MCF 10A (cell line): Measurements from ENCODE around the gene DNAJC15. TPM values are rescaled to one million over a fixed set of nuclear protein-coding genes. Genes with fewer than 3 reads are reported as not detected.

ENCODE experiments used
- Bru-seq: library from RNA; stranded (reverse); fragments of 400-500 nt; gene quantifications from one replicate; lab custom pipeline; 2021; lab: Mats Ljungman, UMichigan
- BruChase-seq, 2 experiments: library from RNA; stranded (reverse); fragments of 400-500 nt; gene quantifications; one replicate each; lab custom pipeline; 2021; lab: Mats Ljungman, UMichigan
- BruUV-seq: library from RNA; stranded (reverse); fragments of 400-500 nt; replicated peaks from 2 replicates; lab custom pipeline; 2021; lab: Mats Ljungman, UMichigan
- CTCF ChIA-PET: fragments of 300-600 bp; sonication (Branson Sonifier 250); formaldehyde crosslinking; extraction: SDS; loops from one replicate; lab custom pipeline; 2021; ENCODE audit warnings: antibody characterized with exemption, inconsistent platforms; lab: Yijun Ruan, JAX
- POLR2A ChIA-PET: fragments of 300-600, 350-650 bp; sonication (Branson Sonifier 250); formaldehyde crosslinking; extraction: SDS; loops from one replicate; lab custom pipeline; 2020; ENCODE audit warnings: antibody characterized with exemption, inconsistent platforms; lab: Yijun Ruan, JAX
- DNase-seq: peaks from one replicate; pipeline ENCODE4 v3.0.0-alpha.2; 2018; ENCODE audit not compliant: unreplicated experiment
- H3K27ac Mint-ChIP-seq: one replicate; pipeline ENCODE4 v1.8.0; 2022; ENCODE audit warnings: mild to moderate bottlenecking, low read depth, mixed read lengths; ENCODE audit not compliant: unreplicated experiment
- H3K27me3 Mint-ChIP-seq: one replicate; pipeline ENCODE4 v1.8.0; 2022; ENCODE audit warnings: mixed read lengths; ENCODE audit not compliant: insufficient read depth, unreplicated experiment
- H3K36me3 Mint-ChIP-seq: one replicate; pipeline ENCODE4 v1.8.0; 2022; ENCODE audit warnings: mild to moderate bottlenecking, moderate library complexity, mixed read lengths; ENCODE audit not compliant: insufficient read depth, unreplicated experiment
- H3K4me1 Mint-ChIP-seq: one replicate; pipeline ENCODE4 v1.8.0; 2022; ENCODE audit warnings: mixed read lengths; ENCODE audit not compliant: insufficient read depth, unreplicated experiment
- H3K4me3 Mint-ChIP-seq: one replicate; pipeline ENCODE4 v1.8.0; 2022; ENCODE audit warnings: mild to moderate bottlenecking, moderate library complexity, mixed read lengths; ENCODE audit not compliant: unreplicated experiment
- H3K9me3 Mint-ChIP-seq: one replicate; pipeline ENCODE4 v1.8.0; 2022; ENCODE audit warnings: mixed read lengths; ENCODE audit not compliant: unreplicated experiment
- CTCF ChIP-seq: fragments of 200-600 bp; IDR thresholded peaks from one replicate; pipeline ENCODE4 v1.8.0; 2022; ENCODE audit warnings: antibody characterized with exemption, mild to moderate bottlenecking; ENCODE audit not compliant: unreplicated experiment
- intact Hi-C: fragments of 100-400 bp; cut with micrococcal nuclease; formaldehyde crosslinking; loops from 2 replicates; pipeline ENCODE4 v1.14.1; 2022
- long read RNA-seq: library from polyadenylated mRNA; stranded (forward); transcript quantifications from one replicate; pipeline ENCODE4 v2.0.0, GENCODE V29; 2022
- total RNA-seq: library from RNA; stranded (reverse); gene quantifications from 2 replicates; pipeline ENCODE4 v1.2.3, GENCODE V29; 2022

DNAJC15 gene
- total RNA-seq (32.4 and 34.0 TPM in 2 replicates), Bru-seq, nascent RNA (percentile 86 among the genes with signal in this experiment), BruChase-seq, experiment 1, labeled RNA remaining after a 6-hour chase (percentile 74 among the genes with signal in this experiment), BruChase-seq, experiment 2, labeled RNA remaining after a 2-hour chase (percentile 72 among the genes with signal in this experiment)
- long read RNA-seq, full-length matches to known transcripts, result 198 of 231 reads
- long read RNA-seq, partial matches to known transcripts, result 7 of 231 reads
- long read RNA-seq, other reads (novel, unspliced or antisense), result 26 of 231 reads

- TF ChIP-seq CTCF, result no peak
- POLR2A ChIA-PET, result interaction anchor here (1.0 to 2.9 kb wide), 5 partner anchors 9 to 24 kb away, joined by 3 to 8 read pairs (median 4); no protein-coding TSS in a partner anchor
Measured at GRCh38 chr13:43023289-43023963, at the start of gene DNAJC15. DNAJC15 (plus strand) TSS chr13:43023586; CDS start chr13:43023627, 41 bp downstream.

DNA sequence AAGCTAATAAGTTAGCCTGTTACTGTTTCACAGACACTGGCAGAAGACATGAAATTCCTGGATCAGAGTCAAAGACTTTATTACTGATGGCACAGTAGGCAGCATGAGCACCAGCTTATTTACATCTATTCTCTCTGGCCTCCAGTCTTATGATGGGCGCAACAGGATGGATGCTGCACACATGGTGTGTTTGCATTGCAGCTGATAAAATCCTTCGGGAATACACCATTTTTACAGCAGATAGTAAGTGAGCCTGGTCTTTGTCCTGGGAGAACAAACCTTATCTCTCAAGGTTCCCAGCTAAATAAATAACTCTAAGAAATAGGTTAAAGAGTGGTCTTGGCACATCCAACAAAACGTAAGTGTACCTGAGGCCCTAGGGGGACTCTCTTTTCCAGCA, 47.3 kb upstream of the DNAJC15 start:
- no peak overlapping the region for H3K4me3 Mint-ChIP-seq
- intact Hi-C loops, result loop anchor here (10.0 kb wide), 1 partner anchor 109 kb away; no protein-coding TSS in a partner anchor
- no peaks in the 10 kb centered on the region for H3K27me3 Mint-ChIP-seq
- H3K27ac Mint-ChIP-seq, result no peak overlapping the region
- no peaks in the 10 kb centered on the region for H3K9me3 Mint-ChIP-seq
- ChIA-PET POLR2A (interaction anchor here (0.6 kb wide), 1 partner anchor 14 kb away, joined by 3 read pairs; no protein-coding TSS in a partner anchor), CTCF (interaction anchor here (0.6 kb wide), 1 partner anchor 902 kb away, joined by 5 read pairs; no protein-coding TSS in a partner anchor)
- no peak for DNase-seq
- no peak for TF ChIP-seq CTCF
- peaks cover 17% of the 10 kb centered on the region for H3K4me1 Mint-ChIP-seq
- no TSS peak for BruUV-seq
- H3K36me3 Mint-ChIP-seq, result no peaks in the 10 kb centered on the region

More at GRCh38 chr13:43023289-43023963, at the start of gene DNAJC15:
- peak within 1 kb of the TSS; percentile 98 for H3K27ac Mint-ChIP-seq
- H3K4me3 Mint-ChIP-seq, result peak within 1 kb of the TSS; percentile 98
- BruUV-seq, result no TSS peak
- H3K36me3 Mint-ChIP-seq, result peaks cover 13% of the 10 kb centered on the region
- CTCF ChIA-PET, result no interaction called here
- no peaks in the 10 kb centered on the region for H3K9me3 Mint-ChIP-seq
- no peaks in the 10 kb centered on the region for H3K27me3 Mint-ChIP-seq
- H3K4me1 Mint-ChIP-seq, result peaks cover 10% of the 10 kb centered on the region
- intact Hi-C loops, result no loop called here
- peak; percentile 65 for DNase-seq

DNA sequence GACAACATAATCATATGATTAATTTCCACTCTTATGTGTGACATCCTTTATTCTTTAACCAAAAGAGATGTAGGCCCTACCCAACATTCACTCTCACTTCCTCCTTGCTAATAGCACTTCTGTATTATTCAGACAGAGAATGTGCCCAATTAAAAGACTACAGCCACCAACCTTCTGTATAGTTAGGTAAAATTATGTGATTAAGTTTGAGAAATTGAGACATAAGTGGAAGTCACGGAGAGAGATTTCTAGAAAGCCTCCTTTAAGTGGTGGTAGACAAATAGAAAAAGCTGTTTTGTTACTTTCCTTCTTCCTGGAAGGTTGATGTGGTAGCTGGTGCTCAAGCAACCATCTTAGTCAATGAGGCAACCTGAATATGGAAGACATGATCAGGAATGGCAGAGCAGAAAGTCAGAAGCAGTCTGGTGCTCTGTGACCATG, 46.1 kb upstream of the DNAJC15 start:
- Mint-ChIP-seq H3K27ac (no peak overlapping the region), H3K4me1 (peaks cover 8% of the 10 kb centered on the region), H3K4me3 (no peak overlapping the region), H3K36me3 (no peaks in the 10 kb centered on the region), H3K27me3 (no peaks in the 10 kb centered on the region), H3K9me3 (no peaks in the 10 kb centered on the region)
- BruUV-seq, result no TSS peak
- CTCF ChIA-PET, result no interaction called here
- POLR2A ChIA-PET, result interaction anchor here (0.6 kb wide), 1 partner anchor 139 kb away, joined by 3 read pairs; no protein-coding TSS in a partner anchor
- DNase-seq, result no peak
- intact Hi-C loops, result loop anchor here (10.0 kb wide), 1 partner anchor 108 kb away; no protein-coding TSS in a partner anchor
- TF ChIP-seq CTCF, result no peak

GRCh38 chr13:42981317-42981716, 42.1 kb upstream of the DNAJC15 start:
- no peaks in the 10 kb centered on the region for H3K9me3 Mint-ChIP-seq
- no peak for TF ChIP-seq CTCF
- POLR2A ChIA-PET, result interaction anchor here (1.2 kb wide), 1 partner anchor 10 kb away, joined by 4 read pairs; no protein-coding TSS in a partner anchor
- no TSS peak for BruUV-seq
- H3K27ac Mint-ChIP-seq, result no peak overlapping the region
- intact Hi-C loops, result no loop called here
- no peak for DNase-seq
- CTCF ChIA-PET, result no interaction called here
- no peak overlapping the region for H3K4me3 Mint-ChIP-seq
- H3K27me3 Mint-ChIP-seq, result no peaks in the 10 kb centered on the region
- H3K4me1 Mint-ChIP-seq, result peaks cover 11% of the 10 kb centered on the region
- no peaks in the 10 kb centered on the region for H3K36me3 Mint-ChIP-seq
